Spleen (tissue), 11 donors: Measurements from ENCODE around the gene TRAM2. TPM values are rescaled to one million over a fixed set of nuclear protein-coding genes. Genes with fewer than 3 reads are reported as not detected.

ENCODE experiments used
- DNase-seq: peaks from one replicate; pipeline ENCODE4 v3.0.0-alpha.2; 2020
- H3K27ac ChIP-seq, 8 donors: fragments of 200-600 bp; sonication (generic) in 7 of 8; 1 replicate in 4 of 8; 2 replicates in 4 of 8; pipeline versions ENCODE4 v1.5.0 to v1.8.0; 2016 to 2021; ENCODE audit warnings: inconsistent platforms in 4 of 8, mild to moderate bottlenecking in 4 of 8, moderate library complexity in 1 of 8
- H3K27me3 ChIP-seq, 7 donors: fragments of 200-600 bp; sonication (generic) in 6 of 7; replicated peaks in 1 of 7; 1 replicate in 4 of 7; 2 replicates in 3 of 7; pipeline versions ENCODE4 v1.5.0 to v1.8.0; 2016 to 2021; ENCODE audit warnings: inconsistent platforms in 3 of 7, mild to moderate bottlenecking in 1 of 7
- H3K36me3 ChIP-seq, 6 donors: fragments of 200-600 bp; sonication (generic) in 5 of 6; 1 replicate in 4 of 6; 2 replicates in 2 of 6; pipeline versions ENCODE4 v1.5.0 to v1.8.0; 2016 to 2021; ENCODE audit warnings: inconsistent platforms in 2 of 6
- H3K4me1 ChIP-seq, 6 donors: fragments of 200-600 bp; sonication (generic) in 5 of 6; 1 replicate in 3 of 6; 2 replicates in 3 of 6; pipeline versions ENCODE4 v1.5.0 to v1.8.0; 2016 to 2021; ENCODE audit warnings: inconsistent platforms in 3 of 6
- H3K4me3 ChIP-seq, 8 donors: fragments of 200-600 bp; sonication (generic) in 7 of 8; 1 replicate in 4 of 8; 2 replicates in 4 of 8; pipeline versions ENCODE4 v1.5.0 to v1.8.0; 2016 to 2021; ENCODE audit warnings: inconsistent platforms in 4 of 8, mild to moderate bottlenecking in 4 of 8, moderate library complexity in 2 of 8
- H3K9me3 ChIP-seq, 8 donors: fragments of 200-600 bp; sonication (generic) in 7 of 8; 1 replicate in 4 of 8; 2 replicates in 4 of 8; pipeline versions ENCODE4 v1.5.0 to v1.8.0; 2016 to 2021; ENCODE audit warnings: inconsistent platforms in 4 of 8
- CTCF ChIP-seq, 11 experiments: fragments of 200-600 bp in 7 of 11; fragments of 450-650 bp in 4 of 11; sonication (generic) in 4 of 11; IDR thresholded peaks in 8 of 11; conservative IDR thresholded peaks in 3 of 11; 1 replicate in 7 of 11; 2 replicates in 4 of 11; pipeline versions ENCODE4 v1.4.0 to v1.8.0; 2016 to 2021; ENCODE audit warnings: antibody characterized with exemption in 11 of 11, inconsistent platforms in 4 of 11, mild to moderate bottlenecking in 1 of 11
- POLR2A ChIP-seq, 3 donors: fragments of 450-650 bp; IDR thresholded peaks; one replicate each; pipeline ENCODE4 v1.5.1; 2017; ENCODE audit warnings: antibody characterized with exemption in 3 of 3, mild to moderate bottlenecking in 1 of 3
- POLR2AphosphoS5 ChIP-seq, 3 donors: sonication (generic); formaldehyde crosslinking; IDR thresholded peaks; one replicate each; pipeline ENCODE4 v1.5.1; 2017; ENCODE audit warnings: antibody characterized with exemption in 3 of 3
- WGBS, 5 donors: extraction: QIAGEN DNeasy Blood & Tissue Kit in 3 of 5; methylation state at CpG; one replicate each; pipeline versions ENCODE4 v1.1.5 to v1.1.7; 2013 to 2018; 5-methylcytosine and 5-hydroxymethylcytosine counted together
- intact Hi-C: fragments of 100-400 bp; cut with DNase I; formaldehyde crosslinking; loops from one replicate; pipeline ENCODE4 v1.15.0; 2023; ENCODE audit warnings: low total_unique reads
- polyA plus RNA-seq, 3 donors: library from polyadenylated mRNA; stranded (reverse); fragments of 200-250 nt; gene quantifications; one replicate each; pipeline ENCODE4 v1.2.1, GENCODE V29; 2013
- total RNA-seq, 7 donors: library from RNA; depleted of rRNA in 3 of 7; stranded (reverse); fragments of >200 nt in 3 of 7; fragmentation: NEBNext Ultra II Directional in 4 of 7; extraction: Animal tissue kit (Norgen Biotek cat#: 25700) in 4 of 7; gene quantifications; one replicate each; pipeline versions ENCODE4 v1.1.0 to v1.2.1, GENCODE V29; 2016 to 2021
- donor health status: healthy with polysubstance abuse.
- donor health status: DM: no; HTN: no; CAD: no; lungs with moderate emphysema.
- donor health status: DM: no; HTN: no; CAD: no.
- donor health status: Bipolar disorder and iron deficiency.
- donor health status: healthy.
- donor health status: DM: no; HTN: no; CAD: no.
- donor health status: DM: yes; HTN: yes; CAD: no.

Gene TRAM2
- total and polyA plus RNA-seq, 10 donors = 1.8 to 47.7 (median 32.3) TPM

GRCh38 chr6:52548353-52548713 lies 28.5 kb downstream of the TRAM2 start:
- H3K27me3 ChIP-seq = no peaks in the 10 kb centered on the region
- no peak for DNase-seq
- H3K27ac ChIP-seq = no peak overlapping the region
- 74 to 93% (median 88%) methylated on average over 7 of the region's 7 CpGs for WGBS, 5 donors
- intact Hi-C loops = no loop called here
- H3K4me1 ChIP-seq = peaks cover 18 to 98% (median 60%) of the 10 kb centered on the region in 6 donors
- no peak for TF ChIP-seq CTCF (IDR thresholded peaks at IDR 0.05 in 8 of 11, conservative IDR thresholded peaks at IDR 0.05 in 3 of 11)
- TF ChIP-seq POLR2A (IDR thresholded peaks at IDR 0.05) = no peak
- no peak for TF ChIP-seq POLR2AphosphoS5 (IDR thresholded peaks at IDR 0.05)
- no peaks in the 10 kb centered on the region for H3K9me3 ChIP-seq
- H3K4me3 ChIP-seq = no peak overlapping the region
- H3K36me3 ChIP-seq = peaks cover 0 to 7% (median 0%) of the 10 kb centered on the region in 6 donors

GRCh38 chr6:52547647-52548352 lies 29.1 kb downstream of the TRAM2 start:
- H3K4me1 ChIP-seq = peaks cover 23 to 100% (median 61%) of the 10 kb centered on the region in 6 donors
- no peaks in the 10 kb centered on the region for H3K27me3 ChIP-seq
- no peak overlapping the region for H3K4me3 ChIP-seq
- WGBS, 5 donors = 73 to 88% (median 83%) methylated on average over 9 of the region's 9 CpGs
- H3K27ac ChIP-seq = peak overlapping the region in 2 of 8 donors; percentile 51 to 67
- H3K36me3 ChIP-seq = peaks cover 0 to 7% (median 0%) of the 10 kb centered on the region in 6 donors
- H3K9me3 ChIP-seq = no peaks in the 10 kb centered on the region
- DNase-seq = no peak
- no peak for TF ChIP-seq POLR2A (IDR thresholded peaks at IDR 0.05)
- no peak for TF ChIP-seq CTCF (IDR thresholded peaks at IDR 0.05 in 8 of 11, conservative IDR thresholded peaks at IDR 0.05 in 3 of 11)
- TF ChIP-seq POLR2AphosphoS5 (IDR thresholded peaks at IDR 0.05) = no peak
- intact Hi-C loops = no loop called here

GRCh38 chr6:52546678-52547077 lies 30.2 kb downstream of the TRAM2 start:
- intact Hi-C loops = no loop called here
- 77 to 87% (median 84%) methylated on average over 3 of the region's 3 CpGs for WGBS, 5 donors

More at GRCh38 chr6:52546678-52547077, 30.2 kb downstream of the TRAM2 start:
- Histone ChIP-seq H3K36me3 (peaks cover 0 to 7% (median 0%) of the 10 kb centered on the region in 6 donors), H3K27me3 (no peaks in the 10 kb centered on the region), H3K4me3 (no peak overlapping the region), H3K27ac (peak overlapping the region in 4 of 8 donors; percentile 23 to 67 (median 58)), H3K9me3 (no peaks in the 10 kb centered on the region), H3K4me1 (peaks cover 23 to 90% (median 50%) of the 10 kb centered on the region in 6 donors)
- no peak for DNase-seq
- TF ChIP-seq CTCF (IDR thresholded peaks at IDR 0.05 in 8 of 11, conservative IDR thresholded peaks at IDR 0.05 in 3 of 11) (no peak), POLR2A (IDR thresholded peaks at IDR 0.05) (no peak), POLR2AphosphoS5 (IDR thresholded peaks at IDR 0.05) (no peak)
